Measurements from ENCODE around the gene BUD13. TPM values are rescaled to one million over a fixed set of nuclear protein-coding genes. Genes with fewer than 3 reads are reported as not detected.

BUD13 gene
- total and polyA plus RNA-seq, 4 donors, result 10.0 to 14.9 (median 13.3) TPM

- Histone ChIP-seq H3K9me3 (ENCODE audit: control insufficient read depth in 4 of 4, insufficient read depth in 3 of 4, low read length in 3 of 4) (no peaks in the 10 kb centered on the region), H3K27me3 (ENCODE audit: control insufficient read depth in 3 of 3, insufficient read depth in 3 of 3, low read length in 2 of 3) (peaks cover 0 to 7% (median 5%) of the 10 kb centered on the region in 3 donors), H3K36me3 (ENCODE audit: control insufficient read depth in 4 of 4, insufficient read depth in 4 of 4, low read length in 4 of 4) (no peaks in the 10 kb centered on the region), H3K4me1 (ENCODE audit: control insufficient read depth in 5 of 5, insufficient read depth in 5 of 5, low read length in 5 of 5) (no peaks in the 10 kb centered on the region), H3K4me3 (no peak overlapping the region), H3K27ac (ENCODE audit: low read depth in 1 of 2, low read length in 1 of 2) (no peak overlapping the region), H3K9ac (ENCODE audit: insufficient read depth in 1 of 2, low read length in 2 of 2) (no peak overlapping the region)
- 83 to 92% methylated on average over 6 of the region's 6 CpGs for WGBS, 2 donors
- TF ChIP-seq CTCF (IDR thresholded peaks at IDR 0.05; ENCODE audit: control extremely low read depth, extremely low read depth), result no peak
- DNase-seq, result no peak
- ATAC-seq (ENCODE audit: insufficient read depth, low FRiP score), result no peak
Observed at GRCh38 chr11:116724813-116725212, 48.0 kb downstream of the BUD13 start.

- no peak for TF ChIP-seq CTCF (IDR thresholded peaks at IDR 0.05; ENCODE audit: control extremely low read depth, extremely low read depth)
- WGBS, 2 donors, result 78 to 88% methylated on average over 7 of the region's 7 CpGs
- no peak for ATAC-seq (ENCODE audit: insufficient read depth, low FRiP score)
- no peaks in the 10 kb centered on the region for H3K4me1 ChIP-seq (ENCODE audit: control insufficient read depth in 5 of 5, insufficient read depth in 5 of 5, low read length in 5 of 5)
- peaks cover 0 to 7% (median 5%) of the 10 kb centered on the region in 3 donors for H3K27me3 ChIP-seq (ENCODE audit: control insufficient read depth in 3 of 3, insufficient read depth in 3 of 3, low read length in 2 of 3)
- H3K27ac ChIP-seq (ENCODE audit: low read depth in 1 of 2, low read length in 1 of 2), result no peak overlapping the region
- H3K36me3 ChIP-seq (ENCODE audit: control insufficient read depth in 4 of 4, insufficient read depth in 4 of 4, low read length in 4 of 4), result no peaks in the 10 kb centered on the region
- no peak overlapping the region for H3K9ac ChIP-seq (ENCODE audit: insufficient read depth in 1 of 2, low read length in 2 of 2)
- H3K4me3 ChIP-seq, result no peak overlapping the region
- H3K9me3 ChIP-seq (ENCODE audit: control insufficient read depth in 4 of 4, insufficient read depth in 3 of 4, low read length in 3 of 4), result no peaks in the 10 kb centered on the region
- DNase-seq, result no peak
Observed at GRCh38 chr11:116723511-116723910, 49.3 kb downstream of the BUD13 start.

- Histone ChIP-seq H3K4me1 (ENCODE audit: control insufficient read depth in 5 of 5, insufficient read depth in 5 of 5, low read length in 5 of 5) (no peaks in the 10 kb centered on the region), H3K4me3 (no peak overlapping the region), H3K9me3 (ENCODE audit: control insufficient read depth in 4 of 4, insufficient read depth in 3 of 4, low read length in 3 of 4) (no peaks in the 10 kb centered on the region), H3K27ac (ENCODE audit: low read depth in 1 of 2, low read length in 1 of 2) (no peak overlapping the region), H3K27me3 (ENCODE audit: control insufficient read depth in 3 of 3, insufficient read depth in 3 of 3, low read length in 2 of 3) (peaks cover 0 to 5% (median 2%) of the 10 kb centered on the region in 3 donors), H3K36me3 (ENCODE audit: control insufficient read depth in 4 of 4, insufficient read depth in 4 of 4, low read length in 4 of 4) (no peaks in the 10 kb centered on the region), H3K9ac (ENCODE audit: insufficient read depth in 1 of 2, low read length in 2 of 2) (no peak overlapping the region)
- DNase-seq, result no peak
- no peak for TF ChIP-seq CTCF (IDR thresholded peaks at IDR 0.05; ENCODE audit: control extremely low read depth, extremely low read depth)
- ATAC-seq (ENCODE audit: insufficient read depth, low FRiP score), result no peak
- WGBS, 2 donors, result 89 to 94% methylated on average over 4 of the region's 4 CpGs
Observed at GRCh38 chr11:116721988-116722387, 50.8 kb downstream of the BUD13 start.

GRCh38 chr11:116720895-116721294 lies 51.9 kb downstream of the BUD13 start:
- Histone ChIP-seq H3K4me1 (ENCODE audit: control insufficient read depth in 5 of 5, insufficient read depth in 5 of 5, low read length in 5 of 5) (no peaks in the 10 kb centered on the region), H3K27ac (ENCODE audit: low read depth in 1 of 2, low read length in 1 of 2) (no peak overlapping the region), H3K9ac (ENCODE audit: insufficient read depth in 1 of 2, low read length in 2 of 2) (no peak overlapping the region), H3K36me3 (ENCODE audit: control insufficient read depth in 4 of 4, insufficient read depth in 4 of 4, low read length in 4 of 4) (no peaks in the 10 kb centered on the region), H3K27me3 (ENCODE audit: control insufficient read depth in 3 of 3, insufficient read depth in 3 of 3, low read length in 2 of 3) (peaks cover 0 to 5% (median 0%) of the 10 kb centered on the region in 3 donors), H3K4me3 (no peak overlapping the region), H3K9me3 (ENCODE audit: control insufficient read depth in 4 of 4, insufficient read depth in 3 of 4, low read length in 3 of 4) (no peaks in the 10 kb centered on the region)
- no peak for ATAC-seq (ENCODE audit: insufficient read depth, low FRiP score)
- no peak for DNase-seq
- 94 to 98% methylated on average over 6 of the region's 6 CpGs for WGBS, 2 donors
- TF ChIP-seq CTCF (IDR thresholded peaks at IDR 0.05; ENCODE audit: control extremely low read depth, extremely low read depth), result no peak
